Transverse colon (tissue), 4 donors: ENCODE measurements around the gene PTPRN2.

Source experiments
- EP300 ChIP-seq: sonication (generic); formaldehyde crosslinking; IDR thresholded peaks from one replicate; pipeline ENCODE4 v1.6.1; 2017; ENCODE audit warnings: antibody characterized with exemption, low read depth
- POLR2A ChIP-seq: fragments of 450-650 bp; IDR thresholded peaks from one replicate; pipeline ENCODE4 v1.6.1; 2016; ENCODE audit warnings: antibody characterized with exemption, mild to moderate bottlenecking, moderate library complexity
- POLR2AphosphoS5 ChIP-seq, 3 donors: sonication (generic); formaldehyde crosslinking; IDR thresholded peaks; one replicate each; pipeline ENCODE4 v1.6.1; 2016; ENCODE audit warnings: antibody characterized with exemption in 3 of 3
- TF ChIP-seq, protein P1 (sequence below), 5 experiments: fragments of 200-600 bp in 3 of 5; fragments of 450-650 bp in 2 of 5; sonication (generic) in 3 of 5; IDR thresholded peaks; 1 replicate in 2 of 5; 2 replicates in 3 of 5; pipeline ENCODE4 v1.5.1; 2016 to 2017; ENCODE audit warnings: antibody characterized with exemption in 5 of 5, inconsistent platforms in 3 of 5, mild to moderate bottlenecking in 2 of 5, moderate library complexity in 1 of 5

DNA sequence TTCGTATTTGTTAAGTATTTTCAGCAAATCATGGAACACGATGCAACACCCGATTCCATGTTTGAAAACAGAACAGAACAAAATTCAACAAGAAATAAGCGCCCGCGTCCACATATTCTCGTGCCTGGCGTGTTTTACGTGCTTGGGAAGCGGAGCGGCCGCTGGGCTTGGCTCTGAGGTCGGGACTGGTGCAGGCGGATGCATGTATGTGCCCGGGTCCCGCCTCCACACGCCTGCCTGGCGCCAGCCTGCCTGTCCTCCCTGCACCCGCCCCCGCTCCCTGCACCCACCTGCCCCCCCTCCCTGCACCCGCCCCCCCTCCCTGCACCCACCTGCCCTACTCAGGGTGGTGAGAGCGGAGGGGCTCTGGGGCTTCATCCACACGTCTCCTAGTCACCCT lies 796.4 kb downstream of the PTPRN2 start:
- TF ChIP-seq POLR2A = no peak
- TF ChIP-seq, protein P1, sequence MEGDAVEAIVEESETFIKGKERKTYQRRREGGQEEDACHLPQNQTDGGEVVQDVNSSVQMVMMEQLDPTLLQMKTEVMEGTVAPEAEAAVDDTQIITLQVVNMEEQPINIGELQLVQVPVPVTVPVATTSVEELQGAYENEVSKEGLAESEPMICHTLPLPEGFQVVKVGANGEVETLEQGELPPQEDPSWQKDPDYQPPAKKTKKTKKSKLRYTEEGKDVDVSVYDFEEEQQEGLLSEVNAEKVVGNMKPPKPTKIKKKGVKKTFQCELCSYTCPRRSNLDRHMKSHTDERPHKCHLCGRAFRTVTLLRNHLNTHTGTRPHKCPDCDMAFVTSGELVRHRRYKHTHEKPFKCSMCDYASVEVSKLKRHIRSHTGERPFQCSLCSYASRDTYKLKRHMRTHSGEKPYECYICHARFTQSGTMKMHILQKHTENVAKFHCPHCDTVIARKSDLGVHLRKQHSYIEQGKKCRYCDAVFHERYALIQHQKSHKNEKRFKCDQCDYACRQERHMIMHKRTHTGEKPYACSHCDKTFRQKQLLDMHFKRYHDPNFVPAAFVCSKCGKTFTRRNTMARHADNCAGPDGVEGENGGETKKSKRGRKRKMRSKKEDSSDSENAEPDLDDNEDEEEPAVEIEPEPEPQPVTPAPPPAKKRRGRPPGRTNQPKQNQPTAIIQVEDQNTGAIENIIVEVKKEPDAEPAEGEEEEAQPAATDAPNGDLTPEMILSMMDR (IDR thresholded peaks at IDR 0.05) = no peak
- no peak for TF ChIP-seq POLR2AphosphoS5 (IDR thresholded peaks at IDR 0.05)
- no peak for TF ChIP-seq EP300
